CD4-positive, alpha-beta T cell treated with Interferon alpha-2 for 1 hour (primary cell): ENCODE data around the gene SERPINB6.
A peak's percentile ranks its signal among the peaks of the same experiment; 100 is the strongest.
"Not testable (repeated sequence)": the region's sequence is repeated elsewhere in the genome, so short reads cannot be mapped to it uniquely, and the experiment has no call there.

Source experiments
- DNase-seq, 2 donors: peaks; one replicate each; pipeline ENCODE4 v3.0.0-alpha.2; 2020 to 2022

Gene SERPINB6

GRCh38 chr6:2934057-2934456 lies 37.3 kb downstream of the SERPINB6 start:
- no peak for DNase-seq

DNA sequence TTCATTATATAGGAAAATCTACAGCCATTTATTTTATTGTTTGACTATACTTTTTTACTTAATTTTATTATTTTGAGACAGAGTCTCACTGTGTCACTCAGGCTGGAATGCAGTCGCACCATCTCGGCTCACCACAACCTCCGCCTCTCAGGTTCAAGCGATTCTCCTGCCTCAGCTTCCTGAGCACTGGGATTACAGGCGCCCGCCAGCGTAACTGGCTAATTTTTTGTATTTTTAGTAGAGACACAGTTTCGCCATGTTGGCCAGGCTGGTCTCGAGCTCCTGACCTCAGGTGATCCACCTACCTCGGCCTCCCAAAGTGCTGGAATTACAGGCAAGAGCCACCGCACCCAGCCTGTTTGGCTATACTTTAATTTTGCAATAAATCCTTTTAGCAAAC lies 38.5 kb downstream of the SERPINB6 start:
- DNase-seq, result not testable (repeated sequence)

DNA sequence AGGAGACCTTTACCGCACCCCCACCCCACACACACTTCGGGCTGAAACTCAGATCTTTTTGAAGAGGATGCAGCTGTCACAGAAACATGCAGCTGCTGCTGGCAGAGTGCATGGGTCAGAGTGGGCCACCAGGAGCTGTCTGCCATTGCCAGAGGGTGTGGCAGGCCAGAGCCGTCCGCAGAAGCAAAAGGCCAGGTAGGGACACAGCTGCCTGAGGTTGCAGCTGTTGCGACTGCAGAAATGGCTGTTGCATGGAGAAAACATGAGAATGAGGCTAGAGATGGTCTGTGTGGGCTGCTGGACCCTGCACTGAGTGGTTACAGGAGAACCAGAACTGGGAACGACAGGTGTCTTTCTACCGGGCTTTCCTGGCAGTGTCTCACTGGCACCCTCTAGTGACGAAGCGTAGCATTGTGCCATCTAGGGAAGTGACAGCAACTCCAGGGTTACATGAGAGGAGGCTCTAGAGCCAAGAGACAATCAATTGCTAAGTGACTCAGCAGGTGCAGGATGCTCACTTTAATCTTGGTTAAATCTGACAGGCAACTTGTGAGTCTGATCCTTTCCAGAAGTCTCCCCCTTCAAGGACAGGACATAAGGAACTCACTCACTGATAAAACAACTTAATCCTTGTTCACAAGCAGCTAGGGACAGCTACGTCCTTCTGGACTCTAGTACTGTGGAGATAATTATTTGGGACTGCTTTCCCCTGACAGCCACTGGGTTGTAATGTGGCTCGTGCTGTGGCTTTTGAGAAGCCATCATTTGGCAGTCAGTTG lies 39.2 kb downstream of the SERPINB6 start:
- DNase-seq, result peak; percentile 86 to 91

- no peak for DNase-seq
These were observed 40.3 kb downstream of the SERPINB6 start for GRCh38 chr6:2931055-2931454.

DNA sequence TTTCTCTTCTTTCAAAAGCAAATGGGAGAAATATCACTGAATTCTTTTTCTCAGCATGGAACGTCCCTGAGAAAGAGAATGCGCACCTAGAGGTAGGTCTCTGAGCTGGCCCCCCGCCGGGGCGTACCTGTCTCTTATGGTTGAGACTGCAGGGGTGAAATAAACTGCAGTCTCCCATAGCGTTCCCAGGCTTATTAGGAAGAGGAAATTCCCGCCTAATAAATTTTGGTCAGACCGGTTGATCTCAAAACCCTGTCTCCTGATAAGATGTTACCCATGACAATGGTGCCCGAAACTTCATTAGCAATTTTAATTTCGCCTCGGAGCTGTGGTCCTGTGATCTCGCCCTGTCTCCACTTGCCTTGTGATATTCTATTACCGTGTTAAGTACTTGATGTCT lies 43.4 kb downstream of the SERPINB6 start:
- DNase-seq, result not testable (repeated sequence)

GRCh38 chr6:2925842-2926747 lies 45.3 kb downstream of the SERPINB6 start:
- DNase-seq, result not testable (repeated sequence)

DNA sequence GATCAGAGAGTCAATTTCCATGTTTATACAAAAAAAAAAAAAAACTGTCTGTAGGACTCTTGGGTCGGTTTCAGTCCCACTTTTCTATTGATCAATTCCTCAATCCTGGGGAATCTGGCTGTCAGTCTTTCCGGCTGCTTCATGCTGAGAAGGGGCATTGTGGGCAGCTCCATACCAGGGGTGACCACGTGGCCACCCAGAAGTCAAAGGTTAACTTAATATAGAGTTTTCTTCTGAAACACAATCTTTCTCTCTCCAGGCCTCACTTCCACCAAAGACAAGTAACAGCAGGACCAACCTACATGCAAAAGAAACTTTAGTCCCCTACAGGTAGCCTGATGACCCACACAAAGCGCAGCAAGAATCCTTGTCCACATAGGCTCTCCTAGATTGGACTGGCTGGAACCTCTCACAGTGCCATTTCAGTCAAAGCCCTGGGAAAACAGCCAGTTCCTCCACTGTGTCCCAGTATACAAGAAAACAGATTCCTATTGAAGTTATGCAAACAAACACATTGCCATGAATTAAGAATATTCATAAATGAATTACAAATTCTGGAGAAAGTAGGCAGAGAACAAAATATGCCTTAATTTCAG lies 49.7 kb downstream of the SERPINB6 start:
- DNase-seq, result no peak

GRCh38 chr6:2920671-2921112 lies 50.7 kb downstream of the SERPINB6 start:
- DNase-seq, result no peak

GRCh38 chr6:2919886-2920285 lies 51.5 kb downstream of the SERPINB6 start:
- DNase-seq, result no peak

GRCh38 chr6:2919401-2919800 lies 52.0 kb downstream of the SERPINB6 start:
- no peak for DNase-seq

GRCh38 chr6:2918936-2919335 lies 52.4 kb downstream of the SERPINB6 start:
- DNase-seq, result peak; percentile 46 to 61

- no peak for DNase-seq
These were observed 53.4 kb downstream of the SERPINB6 start for GRCh38 chr6:2917801-2918445.

GRCh38 chr6:2917065-2917464 lies 54.3 kb downstream of the SERPINB6 start:
- no peak for DNase-seq

GRCh38 chr6:2916158-2916925 lies 55.0 kb downstream of the SERPINB6 start:
- no peak for DNase-seq

GRCh38 chr6:2915150-2915549 lies 56.2 kb downstream of the SERPINB6 start:
- DNase-seq, result no peak

GRCh38 chr6:2914318-2914660 lies 57.1 kb downstream of the SERPINB6 start:
- DNase-seq, result no peak

GRCh38 chr6:2913621-2914317 lies 57.6 kb downstream of the SERPINB6 start:
- DNase-seq, result no peak

DNA sequence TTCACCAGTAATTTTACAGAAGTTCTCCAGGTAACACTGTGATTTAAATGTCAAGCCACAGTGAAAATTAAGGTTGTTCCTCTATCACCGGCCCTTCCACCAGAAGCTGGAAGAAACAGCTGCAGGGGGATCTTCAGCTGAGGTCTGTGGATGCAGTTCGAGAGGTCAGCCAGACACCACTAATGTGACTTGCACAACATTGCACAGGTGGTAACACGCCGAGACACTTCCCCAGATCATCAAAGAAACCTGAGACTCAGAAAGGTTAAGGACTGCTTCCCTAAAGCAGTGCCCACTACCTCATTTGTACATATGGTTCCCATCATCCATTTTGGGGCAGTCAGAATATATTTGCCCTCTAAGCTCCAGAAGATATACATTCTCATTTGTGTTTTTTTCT lies 60.2 kb downstream of the SERPINB6 start:
- no peak for DNase-seq

DNA sequence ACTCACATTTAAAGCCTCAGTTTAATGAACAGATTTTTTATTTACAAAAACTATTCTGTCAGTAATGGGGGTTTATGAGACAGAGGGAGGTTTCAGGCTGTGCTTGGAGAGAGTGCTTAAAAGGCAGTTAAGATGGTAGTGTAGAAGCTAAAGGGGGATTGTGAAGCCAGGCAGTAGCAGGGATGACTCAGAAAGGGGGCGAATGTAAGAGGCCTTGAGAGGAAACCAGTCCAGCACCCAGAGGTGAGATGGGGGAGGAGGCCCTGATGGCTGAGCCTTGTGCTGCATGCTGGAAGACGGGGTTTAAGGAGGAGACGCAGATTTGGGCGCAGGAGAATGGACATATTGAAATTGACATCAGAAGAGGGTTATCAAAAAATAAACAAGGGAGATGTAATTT lies 61.6 kb downstream of the SERPINB6 start:
- no peak for DNase-seq

DNA sequence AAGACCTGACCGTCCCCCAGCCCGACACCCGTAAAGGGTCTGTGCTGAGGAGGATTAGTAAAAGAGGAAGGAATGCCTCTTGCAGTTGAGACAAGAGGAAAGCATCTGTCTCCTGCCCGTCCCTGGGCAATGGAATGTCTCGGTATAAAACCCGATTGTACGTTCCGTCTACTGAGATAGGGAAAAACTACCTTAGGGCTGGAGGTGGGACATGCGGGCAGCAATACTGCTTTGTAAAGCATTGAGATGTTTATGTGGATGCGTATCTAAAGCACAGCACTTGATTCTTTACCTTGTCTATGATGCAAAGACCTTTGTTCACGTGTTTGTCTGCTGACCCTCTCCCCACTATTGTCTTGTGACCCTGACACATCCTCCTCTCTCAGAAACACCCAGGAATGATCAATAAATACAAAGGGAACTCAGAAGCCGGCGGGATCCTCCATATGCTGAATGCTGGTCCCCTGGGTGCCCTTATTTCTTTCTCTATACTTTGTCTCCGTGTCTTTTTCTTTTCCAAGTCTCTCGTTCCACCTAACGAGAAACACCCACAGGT lies 62.2 kb downstream of the SERPINB6 start:
- DNase-seq, result not testable (repeated sequence)

DNA sequence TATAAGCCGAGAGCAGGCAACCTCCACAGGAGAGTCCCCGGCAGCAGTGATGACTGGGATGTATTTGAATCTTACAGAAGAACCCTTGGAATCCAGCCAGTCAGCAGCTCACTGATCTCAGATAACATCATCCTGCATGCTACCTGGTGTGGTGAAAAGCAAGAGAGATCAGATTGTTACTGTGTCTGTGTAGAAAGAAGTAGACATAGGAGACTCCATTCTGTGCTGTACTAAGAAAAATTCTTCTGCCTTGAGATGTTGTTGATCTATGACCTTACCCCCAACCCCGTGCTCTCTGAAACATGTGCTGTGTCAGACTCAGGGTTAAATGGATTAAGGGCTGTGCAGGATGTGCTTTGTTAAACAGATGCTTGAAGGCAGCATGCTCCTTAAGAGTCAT lies 62.9 kb downstream of the SERPINB6 start:
- not testable (repeated sequence) for DNase-seq
